Transverse colon (tissue), 4 donors: ENCODE data around the gene TRAPPC14. TPM values are rescaled to one million over a fixed set of nuclear protein-coding genes. Genes with fewer than 3 reads are reported as not detected.
A peak's percentile ranks its signal among the peaks of the same experiment; 100 is the strongest.

ENCODE experiments used
- DNase-seq: peaks from one replicate; pipeline ENCODE4 v3.0.0-alpha.2; 2019
- H3K27ac ChIP-seq, 4 donors: fragments of 200-600 bp; sonication (generic); 2 replicates each; pipeline ENCODE4 v1.5.1; 2016 to 2018; ENCODE audit warnings: inconsistent platforms in 4 of 4
- H3K27me3 ChIP-seq: fragments of 200-600 bp; sonication (generic); 2 replicates; pipeline ENCODE4 v1.5.1; 2017; ENCODE audit warnings: inconsistent platforms
- H3K36me3 ChIP-seq, 4 donors: fragments of 200-600 bp; sonication (generic); 2 replicates each; pipeline ENCODE4 v1.5.1; 2017 to 2019; ENCODE audit warnings: inconsistent platforms in 4 of 4
- H3K4me1 ChIP-seq, 4 donors: fragments of 200-600 bp; sonication (generic); 2 replicates each; pipeline ENCODE4 v1.5.1; 2017 to 2020; ENCODE audit warnings: inconsistent platforms in 4 of 4
- H3K4me3 ChIP-seq, 4 donors: fragments of 200-600 bp; sonication (generic); 1 replicate in 1 of 4; 2 replicates in 3 of 4; pipeline versions ENCODE4 v1.5.1 to v1.6.1; 2017 to 2019; ENCODE audit warnings: inconsistent platforms in 4 of 4
- H3K9me3 ChIP-seq, 2 donors: fragments of 200-600 bp; sonication (generic); 2 replicates each; pipeline ENCODE4 v1.5.1; 2017 to 2019; ENCODE audit warnings: inconsistent platforms in 2 of 2
- CTCF ChIP-seq, 5 experiments: fragments of 200-600 bp in 3 of 5; fragments of 450-650 bp in 2 of 5; sonication (generic) in 3 of 5; IDR thresholded peaks; 1 replicate in 2 of 5; 2 replicates in 3 of 5; pipeline ENCODE4 v1.5.1; 2016 to 2017; ENCODE audit warnings: antibody characterized with exemption in 5 of 5, inconsistent platforms in 3 of 5, mild to moderate bottlenecking in 2 of 5, moderate library complexity in 1 of 5
- EP300 ChIP-seq: sonication (generic); formaldehyde crosslinking; IDR thresholded peaks from one replicate; pipeline ENCODE4 v1.6.1; 2017; ENCODE audit warnings: antibody characterized with exemption, low read depth
- POLR2A ChIP-seq: fragments of 450-650 bp; IDR thresholded peaks from one replicate; pipeline ENCODE4 v1.6.1; 2016; ENCODE audit warnings: antibody characterized with exemption, mild to moderate bottlenecking, moderate library complexity
- POLR2AphosphoS5 ChIP-seq, 3 donors: sonication (generic); formaldehyde crosslinking; IDR thresholded peaks; one replicate each; pipeline ENCODE4 v1.6.1; 2016; ENCODE audit warnings: antibody characterized with exemption in 3 of 3
- WGBS, 2 donors: methylation state at CpG; one replicate each; pipeline ENCODE4 v1.1.5; 2018; ENCODE audit warnings: low coverage in 1 of 2; 5-methylcytosine and 5-hydroxymethylcytosine counted together
- in situ Hi-C, 4 donors: fragments of 200-750 bp; cut with MboI; loops; one replicate each; pipeline versions ENCODE4 v1.15.0 to v1.15.1; 2017; ENCODE audit warnings: low sequenced_read_pairs in 3 of 4, low pct_ligation_motif_present in 1 of 4, low pct_unique_long_range_greater_than_20kb in 1 of 4
- intact Hi-C: fragments of 100-400 bp; cut with DNase I; formaldehyde crosslinking; loops from one replicate; pipeline ENCODE4 v1.15.1; 2023; ENCODE audit warnings: low total_unique reads
- total RNA-seq, 4 donors: library from RNA; depleted of rRNA; stranded (reverse); fragments of >200 nt; gene quantifications; one replicate each; pipeline ENCODE4 v1.1.0, GENCODE V29; 2016

Gene TRAPPC14
- total RNA-seq, 4 donors from 2014 or later, result 43.5 to 111 (median 51.2) TPM

GRCh38 chr7:100174582-100174981 is 16.1 kb upstream of the TRAPPC14 start:
- H3K4me3 ChIP-seq, result no peak overlapping the region
- WGBS, 2 donors, result 91% methylated on average over 5 of the region's 5 CpGs; no CpG with 5 or more reads in 1 of the 2 donors
- in situ Hi-C loops (no loop called here), intact Hi-C loops (no loop called here)
- H3K36me3 ChIP-seq, result no peaks in the 10 kb centered on the region
- no peak for DNase-seq
- no peak for TF ChIP-seq CTCF (IDR thresholded peaks at IDR 0.05)
- TF ChIP-seq POLR2A, result no peak
- no peak for TF ChIP-seq POLR2AphosphoS5 (IDR thresholded peaks at IDR 0.05)
- peaks cover 12 to 29% (median 22%) of the 10 kb centered on the region in 4 donors for H3K4me1 ChIP-seq
- no peak overlapping the region for H3K27ac ChIP-seq
- H3K9me3 ChIP-seq, result no peaks in the 10 kb centered on the region
- H3K27me3 ChIP-seq, result peaks cover 16% of the 10 kb centered on the region

- intact Hi-C loops, result no loop called here
- WGBS, 2 donors, result 53 to 89% methylated on average over 4 to 11 of the region's 11 CpGs
- in situ Hi-C loops, result no loop called here
- TF ChIP-seq POLR2AphosphoS5 (IDR thresholded peaks at IDR 0.05) (no peak), POLR2A (no peak), CTCF (IDR thresholded peaks at IDR 0.05) (no peak), EP300 (no peak)
- DNase-seq, result no peak
- H3K27ac ChIP-seq, result no peak overlapping the region
- H3K4me3 ChIP-seq, result no peak overlapping the region
- H3K9me3 ChIP-seq, result no peaks in the 10 kb centered on the region
- H3K27me3 ChIP-seq, result peaks cover 16% of the 10 kb centered on the region
- H3K4me1 ChIP-seq, result peaks cover 12 to 33% (median 23%) of the 10 kb centered on the region in 4 donors
- no peaks in the 10 kb centered on the region for H3K36me3 ChIP-seq
Measured at GRCh38 chr7:100173806-100174495, 15.4 kb upstream of the TRAPPC14 start.

DNA sequence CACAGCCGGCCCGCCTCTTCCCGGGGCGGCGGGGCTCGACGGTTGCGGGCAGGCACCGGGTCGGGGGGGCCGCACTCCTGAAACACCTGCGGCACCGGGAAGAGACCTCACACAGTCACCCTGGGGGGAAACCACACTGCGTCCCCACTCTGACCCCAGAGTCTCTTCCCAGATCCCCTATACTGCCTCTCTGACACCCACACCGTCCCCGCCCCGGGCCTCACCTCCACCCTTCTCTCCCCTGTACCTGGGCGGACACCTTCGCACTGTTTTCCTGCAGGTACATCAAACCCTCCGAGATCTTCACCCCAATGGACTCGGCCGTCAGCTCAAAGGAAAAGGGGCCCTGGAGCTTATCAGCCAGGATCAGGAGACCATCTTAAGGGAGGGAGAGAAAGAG is 13.3 kb upstream of the TRAPPC14 start:
- peak overlapping the region in 3 of 4 donors; percentile 25 to 55 (median 49) for H3K4me3 ChIP-seq
- H3K4me1 ChIP-seq, result peaks cover 13 to 42% (median 36%) of the 10 kb centered on the region in 4 donors
- TF ChIP-seq EP300 (no peak), POLR2A (no peak), POLR2AphosphoS5 (IDR thresholded peaks at IDR 0.05) (no peak), CTCF (IDR thresholded peaks at IDR 0.05) (no peak)
- H3K9me3 ChIP-seq, result no peaks in the 10 kb centered on the region
- H3K27me3 ChIP-seq, result peaks cover 16% of the 10 kb centered on the region
- no peak for DNase-seq
- no peaks in the 10 kb centered on the region for H3K36me3 ChIP-seq
- no peak overlapping the region for H3K27ac ChIP-seq
- intact Hi-C loops, result no loop called here
- WGBS, 2 donors, result 29 to 39% methylated on average over 6 to 12 of the region's 22 CpGs
- in situ Hi-C loops, result no loop called here

DNA sequence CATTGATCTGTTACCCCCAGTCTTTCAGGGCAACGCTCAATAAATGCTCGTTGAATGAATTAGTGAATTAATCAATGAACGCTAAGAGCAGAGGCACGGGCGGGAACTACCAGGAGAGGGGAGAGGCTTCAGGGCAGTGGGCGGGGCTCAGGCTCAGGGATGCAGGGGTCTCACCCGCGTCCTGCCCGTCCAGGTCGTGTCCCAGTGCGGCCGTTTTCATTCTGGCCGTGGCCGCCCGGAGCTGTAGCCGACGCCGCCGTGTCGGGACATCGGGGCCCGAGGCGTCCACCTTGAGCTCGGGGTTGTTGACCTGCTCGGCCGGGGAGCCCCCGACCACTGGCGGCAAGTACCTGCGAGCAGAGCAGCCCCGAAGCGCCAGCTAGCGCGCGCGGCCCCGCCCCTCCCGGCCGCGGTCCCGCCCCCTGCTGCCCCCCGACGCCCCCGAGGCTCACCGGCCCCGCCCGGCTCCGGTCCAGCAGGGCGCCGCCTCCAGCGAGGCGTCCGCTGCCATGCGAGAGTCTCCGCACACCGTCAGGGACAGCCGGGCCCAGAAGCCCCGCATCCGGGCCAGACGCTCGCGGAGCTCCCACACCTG is 12.7 kb upstream of the TRAPPC14 start:
- Histone ChIP-seq H3K27ac (no peak overlapping the region), H3K36me3 (no peaks in the 10 kb centered on the region), H3K4me3 (peak overlapping the region in 3 of 4 donors; percentile 25 to 55 (median 49)), H3K9me3 (no peaks in the 10 kb centered on the region), H3K4me1 (peaks cover 10 to 38% (median 32%) of the 10 kb centered on the region in 4 donors), H3K27me3 (peaks cover 16% of the 10 kb centered on the region)
- intact Hi-C loops, result no loop called here
- WGBS, 2 donors, result 10% methylated on average over 31 of the region's 61 CpGs; no CpG with 5 or more reads in 1 of the 2 donors
- in situ Hi-C loops, result no loop called here
- peak; percentile 42 for DNase-seq
- TF ChIP-seq EP300 (no peak), POLR2AphosphoS5 (IDR thresholded peaks at IDR 0.05) (no peak), CTCF (IDR thresholded peaks at IDR 0.05) (no peak), POLR2A (no peak)
